Caco-2 (cell line): Measurements from ENCODE around the gene GPR137. TPM values are rescaled to one million over a fixed set of nuclear protein-coding genes. Genes with fewer than 3 reads are reported as not detected.

Experiments
- BruUV-seq: library from RNA; stranded (reverse); fragments of 400-500 nt; replicated peaks from 2 replicates; lab custom pipeline; 2021; lab: Mats Ljungman, UMichigan
- CTCF ChIA-PET: fragments of 300-600 bp; sonication (Branson Sonifier 250); formaldehyde crosslinking; loops from one replicate; lab custom pipeline; 2022; ENCODE audit warnings: antibody characterized with exemption; lab: Charles Lee
- POLR2A ChIA-PET: fragments of 300-600 bp; sonication (Branson Sonifier 250); formaldehyde crosslinking; loops from one replicate; lab custom pipeline; 2022; ENCODE audit warnings: antibody characterized with exemption; lab: Charles Lee
- DNase-seq, 2 experiments: peaks; one replicate each; pipeline versions ENCODE4 v3.0.0 to v3.0.0-alpha.2; 2020 to 2022
- H3K27me3 ChIP-seq: replicated peaks from 2 replicates; pipeline ENCODE4 v1.6.0; 2011; ENCODE audit warnings: low read length; ENCODE audit not compliant: control insufficient read depth, insufficient read depth
- H3K36me3 ChIP-seq: 2 replicates; pipeline ENCODE4 v1.5.1; 2011; ENCODE audit warnings: low read length; ENCODE audit not compliant: control insufficient read depth, insufficient read depth
- H3K4me1 ChIP-seq: fragments of 250-450 bp; sonication (Bioruptor Pico); 2 replicates; pipeline ENCODE4 v1.5.1; 2020; ENCODE audit warnings: mild to moderate bottlenecking
- H3K4me3 ChIP-seq: 2 replicates; pipeline ENCODE4 v1.5.1; 2011; ENCODE audit warnings: low read depth, mild to moderate bottlenecking, control low read depth, low read length
- H3K9me3 ChIP-seq: fragments of 250-450 bp; sonication (Bioruptor Pico); 2 replicates; pipeline ENCODE4 v1.5.1; 2020; ENCODE audit warnings: mild to moderate bottlenecking, moderate library complexity
- H3K27ac Mint-ChIP-seq: one replicate; pipeline ENCODE4 v1.8.0; 2022; ENCODE audit warnings: mixed read lengths; ENCODE audit not compliant: unreplicated experiment
- H3K27me3 Mint-ChIP-seq: one replicate; pipeline ENCODE4 v1.8.0; 2022; ENCODE audit warnings: mixed read lengths; ENCODE audit not compliant: insufficient read depth, unreplicated experiment
- H3K36me3 Mint-ChIP-seq: one replicate; pipeline ENCODE4 v1.8.0; 2022; ENCODE audit warnings: mild to moderate bottlenecking, mixed read lengths; ENCODE audit not compliant: insufficient read depth, unreplicated experiment
- H3K4me1 Mint-ChIP-seq: one replicate; pipeline ENCODE4 v1.8.0; 2022; ENCODE audit warnings: low read depth, mixed read lengths; ENCODE audit not compliant: unreplicated experiment
- H3K4me3 Mint-ChIP-seq: one replicate; pipeline ENCODE4 v1.8.0; 2022; ENCODE audit warnings: mild to moderate bottlenecking, moderate library complexity, mixed read lengths; ENCODE audit not compliant: unreplicated experiment
- H3K9me3 Mint-ChIP-seq: one replicate; pipeline ENCODE4 v1.8.0; 2022; ENCODE audit warnings: mixed read lengths; ENCODE audit not compliant: unreplicated experiment
- CTCF ChIP-seq, 2 experiments: fragments of 200-600 bp in 1 of 2; IDR thresholded peaks; 1 replicate in 1 of 2; 2 replicates in 1 of 2; pipeline versions ENCODE4 v1.5.1 to v1.8.0; 2011 to 2022; ENCODE audit warnings: antibody characterized with exemption in 1 of 2, control low read depth in 1 of 2, inconsistent platforms in 1 of 2, low read depth in 1 of 2, low read length in 1 of 2, mild to moderate bottlenecking in 1 of 2, moderate library complexity in 1 of 2; ENCODE audit not compliant: insufficient read depth in 1 of 2, severe bottlenecking in 1 of 2, unreplicated experiment in 1 of 2
- intact Hi-C: fragments of 100-400 bp; cut with micrococcal nuclease; formaldehyde crosslinking; loops from one replicate; pipeline ENCODE4 v1.10.0; 2022; ENCODE audit not compliant: unreplicated experiment
- total RNA-seq: library from RNA; stranded (reverse); gene quantifications from 2 replicates; pipeline ENCODE4 v1.2.3, GENCODE V29; 2022

The GPR137 gene
- total RNA-seq, 1 experiment from 2014 or later, result 58.5 TPM

- Mint-ChIP-seq H3K36me3 (peaks cover 5% of the 10 kb centered on the region), H3K4me1 (no peaks in the 10 kb centered on the region), H3K4me3 (no peak overlapping the region), H3K27ac (no peak overlapping the region), H3K9me3 (no peaks in the 10 kb centered on the region), H3K27me3 (peaks cover 14% of the 10 kb centered on the region)
- no peaks in the 10 kb centered on the region for H3K9me3 ChIP-seq
- no TSS peak for BruUV-seq
- no peak overlapping the region for H3K4me3 ChIP-seq
- no peak for TF ChIP-seq CTCF (IDR thresholded peaks at IDR 0.05; ENCODE audit: insufficient read depth in 1 of 2, low read depth in 1 of 2, low read length in 1 of 2, severe bottlenecking in 1 of 2, unreplicated experiment in 1 of 2)
- H3K4me1 ChIP-seq, result peaks cover 5% of the 10 kb centered on the region
- ChIA-PET POLR2A (no interaction called here), CTCF (interaction anchor here (1.6 kb wide), 1 partner anchor 8 kb away, joined by 5 read pairs; the partner anchor contains the start of gene ESRRA)
- DNase-seq, result no peak
- intact Hi-C loops, result no loop called here
- H3K36me3 ChIP-seq, result no peaks in the 10 kb centered on the region
- H3K27me3 ChIP-seq, result peaks cover 4% of the 10 kb centered on the region
Observed at GRCh38 chr11:64296830-64297698, 11.4 kb downstream of the GPR137 start.

- DNase-seq, result no peak
- no peak for TF ChIP-seq CTCF (IDR thresholded peaks at IDR 0.05; ENCODE audit: insufficient read depth in 1 of 2, low read depth in 1 of 2, low read length in 1 of 2, severe bottlenecking in 1 of 2, unreplicated experiment in 1 of 2)
- Mint-ChIP-seq H3K27me3 (peaks cover 10% of the 10 kb centered on the region), H3K4me1 (no peaks in the 10 kb centered on the region), H3K9me3 (no peaks in the 10 kb centered on the region), H3K4me3 (no peak overlapping the region), H3K36me3 (peaks cover 5% of the 10 kb centered on the region), H3K27ac (no peak overlapping the region)
- Histone ChIP-seq H3K36me3 (no peaks in the 10 kb centered on the region), H3K27me3 (peaks cover 4% of the 10 kb centered on the region), H3K9me3 (no peaks in the 10 kb centered on the region), H3K4me1 (peaks cover 5% of the 10 kb centered on the region; the same call in 1 of the 2 replicates), H3K4me3 (no peak overlapping the region)
- ChIA-PET POLR2A (no interaction called here), CTCF (no interaction called here)
- intact Hi-C loops, result no loop called here
- BruUV-seq, result no TSS peak
Observed at GRCh38 chr11:64297699-64298358, 12.2 kb downstream of the GPR137 start.

GRCh38 chr11:64298966-64299846 lies 13.6 kb downstream of the GPR137 start:
- peaks cover 10% of the 10 kb centered on the region for H3K27me3 Mint-ChIP-seq

More at GRCh38 chr11:64298966-64299846, 13.6 kb downstream of the GPR137 start:
- ChIA-PET CTCF (no interaction called here), POLR2A (interaction anchor here (0.6 kb wide), 1 partner anchor 83 kb away, joined by 4 read pairs; no protein-coding TSS in a partner anchor)
- Mint-ChIP-seq H3K4me3 (peak overlapping the region; percentile 81), H3K9me3 (no peaks in the 10 kb centered on the region), H3K4me1 (peaks cover 6% of the 10 kb centered on the region), H3K36me3 (peaks cover 5% of the 10 kb centered on the region), H3K27ac (no peak overlapping the region)
- Histone ChIP-seq H3K4me1 (peaks cover 10% of the 10 kb centered on the region), H3K27me3 (peaks cover 2% of the 10 kb centered on the region), H3K9me3 (no peaks in the 10 kb centered on the region), H3K4me3 (peak overlapping the region; percentile 86; the same call in 1 of the 2 replicates), H3K36me3 (no peaks in the 10 kb centered on the region)
- TF ChIP-seq CTCF (IDR thresholded peaks at IDR 0.05; ENCODE audit: insufficient read depth in 1 of 2, low read depth in 1 of 2, low read length in 1 of 2, severe bottlenecking in 1 of 2, unreplicated experiment in 1 of 2), result no peak
- intact Hi-C loops, result no loop called here
- DNase-seq, result no peak
- no TSS peak for BruUV-seq
